H9 (cell line): ENCODE results near the gene RBPJ. TPM values are rescaled to one million over a fixed set of nuclear protein-coding genes. Genes with fewer than 3 reads are reported as not detected.

Experiments used
- DNase-seq: peaks from one replicate; pipeline ENCODE4 v3.0.0-alpha.2; 2017
- H2AFZ ChIP-seq: one replicate; pipeline ENCODE4 v1.6.1; 2013; ENCODE audit warnings: mild to moderate bottlenecking, low read length, control low read depth, moderate library complexity
- H2AK5ac ChIP-seq: 2 replicates; pipeline ENCODE4 v1.6.1; 2013; ENCODE audit warnings: low read length, control low read depth, mixed read lengths; ENCODE audit not compliant: insufficient read length
- H2BK120ac ChIP-seq: one replicate; pipeline ENCODE4 v1.6.1; 2013; ENCODE audit warnings: low read depth, mild to moderate bottlenecking, low read length, control low read depth, inconsistent platforms; ENCODE audit not compliant: poor library complexity, severe bottlenecking
- H2BK12ac ChIP-seq: 2 replicates; pipeline ENCODE4 v1.6.1; 2013; ENCODE audit warnings: low read length, control low read depth, mixed read lengths, low read depth; ENCODE audit not compliant: insufficient read length
- H2BK15ac ChIP-seq: 2 replicates; pipeline ENCODE4 v1.6.1; 2013; ENCODE audit warnings: low read depth, low read length, control low read depth
- H2BK20ac ChIP-seq: one replicate; pipeline ENCODE4 v1.6.1; 2013; ENCODE audit warnings: low read depth, mild to moderate bottlenecking, low read length, control low read depth, inconsistent platforms; ENCODE audit not compliant: poor library complexity, severe bottlenecking
- H2BK5ac ChIP-seq: 2 replicates; pipeline ENCODE4 v1.6.1; 2013; ENCODE audit warnings: low read length, control low read depth, mixed read lengths; ENCODE audit not compliant: insufficient read length
- H3K14ac ChIP-seq: 2 replicates; pipeline ENCODE4 v1.6.1; 2013; ENCODE audit warnings: low read length, control low read depth; ENCODE audit not compliant: insufficient read depth
- H3K18ac ChIP-seq: 2 replicates; pipeline ENCODE4 v1.6.1; 2013; ENCODE audit warnings: low read depth, mild to moderate bottlenecking, mixed read lengths, low read length, control low read depth; ENCODE audit not compliant: insufficient read length
- H3K23ac ChIP-seq: 2 replicates; pipeline ENCODE4 v1.6.1; 2013; ENCODE audit warnings: low read length, control low read depth, mixed read lengths, low read depth; ENCODE audit not compliant: insufficient read length
- H3K23me2 ChIP-seq: 2 replicates; pipeline ENCODE4 v1.6.1; 2013; ENCODE audit warnings: low read depth, mild to moderate bottlenecking, mixed read lengths, low read length, control low read depth; ENCODE audit not compliant: insufficient read length, poor library complexity, severe bottlenecking
- H3K27ac ChIP-seq: 2 replicates; pipeline ENCODE4 v1.5.1; 2013; ENCODE audit warnings: low read length, control low read depth, mixed read lengths, low read depth; ENCODE audit not compliant: insufficient read length
- H3K27me3 ChIP-seq: 2 replicates; pipeline ENCODE4 v1.6.1; 2013; ENCODE audit warnings: low read length, control low read depth, inconsistent platforms; ENCODE audit not compliant: insufficient read depth
- H3K4ac ChIP-seq: 2 replicates; pipeline ENCODE4 v1.6.1; 2013; ENCODE audit warnings: low read depth, mild to moderate bottlenecking, control low read depth, inconsistent platforms, low read length, moderate library complexity
- H3K4me1 ChIP-seq: 2 replicates; pipeline ENCODE4 v1.6.1; 2013; ENCODE audit warnings: low read length, control low read depth, inconsistent platforms; ENCODE audit not compliant: insufficient read depth
- H3K4me2 ChIP-seq: 2 replicates; pipeline ENCODE4 v1.6.1; 2013; ENCODE audit warnings: low read length, control low read depth, mixed read lengths; ENCODE audit not compliant: insufficient read length, insufficient read depth
- H3K56ac ChIP-seq: 2 replicates; pipeline ENCODE4 v1.6.1; 2013; ENCODE audit warnings: low read depth, mild to moderate bottlenecking, mixed read lengths, low read length, control low read depth; ENCODE audit not compliant: insufficient read length
- H3K79me1 ChIP-seq: 2 replicates; pipeline ENCODE4 v1.6.1; 2013; ENCODE audit warnings: low read depth, mild to moderate bottlenecking, moderate library complexity, low read length, control low read depth, inconsistent platforms; ENCODE audit not compliant: insufficient read depth, poor library complexity, severe bottlenecking
- H3K79me2 ChIP-seq: 2 replicates; pipeline ENCODE4 v1.6.1; 2013; ENCODE audit warnings: low read length, control low read depth, inconsistent platforms; ENCODE audit not compliant: insufficient read depth
- H3K9ac ChIP-seq: 2 replicates; pipeline ENCODE4 v1.6.1; 2013; ENCODE audit warnings: low read length, control low read depth, mixed read lengths; ENCODE audit not compliant: insufficient read length; ENCODE audit errors: extremely low read depth
- H3K9me3 ChIP-seq: one replicate; pipeline ENCODE4 v1.6.1; 2013; ENCODE audit warnings: low read depth, low read length, inconsistent platforms; ENCODE audit not compliant: control insufficient read depth
- H3T11ph ChIP-seq: one replicate; pipeline ENCODE4 v1.6.1; 2013; ENCODE audit warnings: mild to moderate bottlenecking, low read length, control low read depth, inconsistent platforms
- H4K20me1 ChIP-seq: one replicate; pipeline ENCODE4 v1.6.1; 2013; ENCODE audit not compliant: control insufficient read depth, insufficient read length, insufficient read depth
- H4K5ac ChIP-seq: 2 replicates; pipeline ENCODE4 v1.6.1; 2013; ENCODE audit warnings: low read depth, mild to moderate bottlenecking, mixed read lengths, low read length, control low read depth; ENCODE audit not compliant: insufficient read length
- H4K8ac ChIP-seq: replicated peaks from 2 replicates; pipeline ENCODE4 v1.6.1; 2013; ENCODE audit warnings: low read length, control low read depth, mixed read lengths, low read depth; ENCODE audit not compliant: insufficient read length
- H4K91ac ChIP-seq: 2 replicates; pipeline ENCODE4 v1.6.1; 2013; ENCODE audit warnings: low read depth, mild to moderate bottlenecking, moderate library complexity, mixed read lengths, low read length, control low read depth; ENCODE audit not compliant: insufficient read length
- H3K27ac Mint-ChIP-seq, 3 experiments: 2 replicates in 2 of 3; 3 replicates in 1 of 3; pipeline ENCODE4 v1.8.0; 2020 to 2021; ENCODE audit warnings: mixed read lengths in 3 of 3, mild to moderate bottlenecking in 1 of 3, moderate library complexity in 1 of 3
- H3K27me3 Mint-ChIP-seq: 2 replicates; pipeline ENCODE4 v1.8.0; 2021; ENCODE audit warnings: low read depth, mild to moderate bottlenecking, moderate library complexity, mixed read lengths
- H3K36me3 Mint-ChIP-seq, 3 experiments: 2 replicates in 2 of 3; 3 replicates in 1 of 3; pipeline ENCODE4 v1.8.0; 2020 to 2021; ENCODE audit warnings: low read depth in 3 of 3, mixed read lengths in 3 of 3; ENCODE audit not compliant: insufficient read depth in 1 of 3
- H3K4me1 Mint-ChIP-seq, 2 experiments: 2 replicates each; pipeline ENCODE4 v1.8.0; 2020; ENCODE audit warnings: mixed read lengths in 2 of 2
- H3K4me3 Mint-ChIP-seq, 2 experiments: 2 replicates in 1 of 2; 3 replicates in 1 of 2; pipeline ENCODE4 v1.8.0; 2020 to 2021; ENCODE audit warnings: mild to moderate bottlenecking in 2 of 2, mixed read lengths in 2 of 2, moderate library complexity in 1 of 2
- H3K9me3 Mint-ChIP-seq, 2 experiments: 2 replicates in 1 of 2; 3 replicates in 1 of 2; pipeline ENCODE4 v1.8.0; 2020; ENCODE audit warnings: mild to moderate bottlenecking in 2 of 2, mixed read lengths in 2 of 2, moderate library complexity in 1 of 2
- CTCF ChIP-seq: fragments of 200-600 bp; sonication (generic); conservative IDR thresholded peaks from 3 replicates; pipeline ENCODE4 v1.8.0; 2021; ENCODE audit warnings: antibody characterized with exemption, mild to moderate bottlenecking
- WGBS: extraction: QIAGEN DNeasy Blood & Tissue Kit; methylation state at CpG from one replicate; pipeline ENCODE4 v1.1.7; 2013; ENCODE audit warnings: missing lambda C conversion rate, low lambda C conversion rate, mixed read lengths; ENCODE audit not compliant: insufficient read length; ENCODE audit errors: extremely low coverage; 5-methylcytosine and 5-hydroxymethylcytosine counted together
- total RNA-seq: library from RNA; stranded (reverse); gene quantifications from 2 replicates; pipeline ENCODE4 v1.2.1, GENCODE V29; 2021

Gene RBPJ
- total RNA-seq, 1 experiment from 2014 or later: 166 TPM

GRCh38 chr4:26459756-26460530, 139.1 kb downstream of the RBPJ start:
- Mint-ChIP-seq H3K4me3 (no peak overlapping the region), H3K36me3 (no peaks in the 10 kb centered on the region; a peak in 2 of 7 replicates), H3K27ac (no peak overlapping the region), H3K4me1 (peaks cover 0 to 4% of the 10 kb centered on the region in 2 experiments; a peak in 3 of 4 replicates), H3K27me3 (peaks cover 3% of the 10 kb centered on the region), H3K9me3 (peaks cover 0 to 6% of the 10 kb centered on the region in 2 experiments; a peak in 2 of 5 replicates)
- Histone ChIP-seq H3K4me1 (no peaks in the 10 kb centered on the region), H4K20me1 (no peaks in the 10 kb centered on the region), H3K9ac (no peak overlapping the region), H2AFZ (no peak overlapping the region), H3K9me3 (no peaks in the 10 kb centered on the region), H2BK5ac (no peak overlapping the region), H3K4ac (no peak overlapping the region), H2BK20ac (no peak overlapping the region), H2BK15ac (no peak overlapping the region), H3K23ac (no peak overlapping the region), H3K18ac (no peak overlapping the region), H2AK5ac (no peak overlapping the region), H3K79me2 (no peaks in the 10 kb centered on the region), H4K8ac (no peak overlapping the region), H2BK120ac (no peak overlapping the region), H3K4me2 (no peak overlapping the region), H3K14ac (no peak overlapping the region), H3K27me3 (no peaks in the 10 kb centered on the region), H4K91ac (no peak overlapping the region), H3K79me1 (no peaks in the 10 kb centered on the region), H2BK12ac (no peak overlapping the region), H3K56ac (no peak overlapping the region), H4K5ac (no peak overlapping the region), H3K27ac (no peak overlapping the region), H3K23me2 (no peaks in the 10 kb centered on the region), H3T11ph (no peak overlapping the region)
- no peak for DNase-seq
- no CpG with 5 or more reads among the region's 13 CpGs for WGBS
- TF ChIP-seq CTCF: no peak
